HepG2 (cell line): ENCODE results near the gene TYMP. TPM values are rescaled to one million over a fixed set of nuclear protein-coding genes. Genes with fewer than 3 reads are reported as not detected.

Experiments used
- ATAC-seq: fragments of 200-7000 bp; cut with Tn5 transposase; 3 replicates; pipeline ENCODE4 v1.9.1; 2020; ENCODE audit warnings: mild to moderate bottlenecking, moderate library complexity
- BruUV-seq: library from RNA; stranded (reverse); fragments of 400-500 nt; replicated peaks from 2 replicates; lab custom pipeline; 2021; lab: Mats Ljungman, UMichigan
- CTCF ChIA-PET: fragments of 300-600 bp; formaldehyde crosslinking; extraction: SDS; loops from one replicate; lab custom pipeline; 2021; ENCODE audit warnings: low total read pairs, inconsistent platforms, low intra/inter-chr PET ratio; lab: Yijun Ruan, JAX
- POLR2A ChIA-PET: fragments of 350-600 bp; sonication (Branson Sonifier 250); formaldehyde crosslinking; loops from one replicate; lab custom pipeline; 2020; ENCODE audit warnings: antibody characterized with exemption, inconsistent platforms; lab: Yijun Ruan, JAX
- DNase-seq: peaks from one replicate; pipeline ENCODE4 v3.0.0-alpha.2; 2015; ENCODE audit warnings: low spot score
- FAIRE-seq: peaks from 3 replicates; lab custom pipeline; 2011; peaks lifted over from hg19 to GRCh38; lab: Jason Lieb, UNC
- H2AFZ ChIP-seq: one replicate; pipeline ENCODE4 v1.6.1; 2011; ENCODE audit warnings: low read length, inconsistent platforms
- H3K27ac ChIP-seq: fragments of 300-600 bp; 3 replicates; pipeline ENCODE4 v1.8.0; 2011; ENCODE audit warnings: mixed run types, mild to moderate bottlenecking, mixed read lengths, low read length, inconsistent platforms; ENCODE audit not compliant: insufficient read depth; ENCODE audit errors: extremely low read length
- H3K27me3 ChIP-seq, 2 experiments: fragments of 200-600 bp in 1 of 2; 2 replicates in 1 of 2; 3 replicates in 1 of 2; pipeline versions ENCODE4 v1.6.0 to v1.8.0; 2011; ENCODE audit warnings: low read length in 2 of 2, mild to moderate bottlenecking in 2 of 2, moderate library complexity in 2 of 2, inconsistent platforms in 1 of 2; ENCODE audit not compliant: insufficient read depth in 2 of 2, control insufficient read depth in 1 of 2
- H3K36me3 ChIP-seq, 2 experiments: fragments of 200-600 bp in 1 of 2; replicated peaks in 1 of 2; 2 replicates in 1 of 2; 3 replicates in 1 of 2; pipeline versions ENCODE4 v1.5.1 to v1.8.0; 2011; ENCODE audit warnings: low read length in 2 of 2, inconsistent platforms in 1 of 2; ENCODE audit not compliant: insufficient read depth in 2 of 2, control insufficient read depth in 1 of 2
- H3K4me1 ChIP-seq: 2 replicates; pipeline ENCODE4 v1.5.1; 2012; ENCODE audit warnings: low read length, inconsistent platforms; ENCODE audit not compliant: insufficient read depth
- H3K4me2 ChIP-seq: 2 replicates; pipeline ENCODE4 v1.6.0; 2011; ENCODE audit warnings: low read depth, low read length, inconsistent platforms
- H3K4me3 ChIP-seq, 3 experiments: fragments of 200-600 bp in 1 of 3; sonication (generic), shearing (Covaris generic) in 1 of 3; replicated peaks in 1 of 3; 2 replicates each; pipeline ENCODE4 v1.5.1; 2011 to 2016; ENCODE audit warnings: low read length in 3 of 3, inconsistent platforms in 2 of 3, low read depth in 2 of 3, mild to moderate bottlenecking in 2 of 3, control low read depth in 1 of 3, mixed read lengths in 1 of 3; ENCODE audit not compliant: insufficient read depth in 1 of 3
- H3K79me2 ChIP-seq: one replicate; pipeline ENCODE4 v1.6.1; 2011; ENCODE audit warnings: low read length, inconsistent platforms; ENCODE audit not compliant: insufficient read depth
- H3K9ac ChIP-seq: 2 replicates; pipeline ENCODE4 v1.6.0; 2011; ENCODE audit warnings: mild to moderate bottlenecking, low read depth, low read length, inconsistent platforms; ENCODE audit not compliant: insufficient read depth
- H3K9me3 ChIP-seq: 2 replicates; pipeline ENCODE4 v1.5.1; 2012; ENCODE audit warnings: mild to moderate bottlenecking, low read length
- H4K20me1 ChIP-seq: 2 replicates; pipeline ENCODE4 v1.6.0; 2011; ENCODE audit warnings: inconsistent platforms, mild to moderate bottlenecking, low read length, moderate library complexity; ENCODE audit not compliant: insufficient read depth
- HNRNPK ChIP-seq: fragments of 200-400 bp; formaldehyde crosslinking; IDR thresholded peaks from 2 replicates; pipeline ENCODE4 v1.6.1; 2018; ENCODE audit warnings: low read length, low read depth, moderate library complexity, mild to moderate bottlenecking; ENCODE audit not compliant: poor library complexity, severe bottlenecking
- ZBTB33 ChIP-seq: sonication (generic); formaldehyde crosslinking; IDR thresholded peaks from 2 replicates; pipeline ENCODE4 v1.4.0; 2020; ENCODE audit warnings: missing genetic modification reagents
- ZNF687 ChIP-seq: sonication (generic); formaldehyde crosslinking; IDR thresholded peaks from 2 replicates; pipeline ENCODE4 v1.5.1; 2020; ENCODE audit warnings: mild to moderate bottlenecking, missing genetic modification reagents, moderate library complexity
- WGBS: methylation state at CpG from one replicate; pipeline ENCODE4 v1.1.6; 2017; ENCODE audit warnings: low lambda C conversion rate; 5-methylcytosine and 5-hydroxymethylcytosine counted together
- in situ Hi-C: cut with HindIII; loops from 2 replicates; pipeline ENCODE4 v1.10.0; 2017; ENCODE audit warnings: low pct_unique_long_range_greater_than_20kb; ENCODE audit not compliant: extremely low pct_ligation_motif_present
- intact Hi-C: fragments of 100-400 bp; cut with micrococcal nuclease; formaldehyde crosslinking; loops from one replicate; pipeline ENCODE4 v1.10.0; 2022; ENCODE audit not compliant: unreplicated experiment
- polyA plus RNA-seq, 8 experiments: library from polyadenylated mRNA; depleted of rRNA in 3 of 8; stranded (reverse) in 7 of 8; unstranded in 1 of 8; fragments of >200 nt; fragmentation: Illumina TruSeq in 4 of 8; extraction: Trizol in 4 of 8; gene quantifications; 2 replicates each; pipeline versions ENCODE4 v1.2.1 to v1.2.3, GENCODE V29; 2011 to 2016; ENCODE audit warnings: low read depth in 4 of 8, missing spikeins in 1 of 8, mixed read lengths in 1 of 8; ENCODE audit not compliant: insufficient read depth in 1 of 8
- total RNA-seq, 5 experiments: library from RNA; depleted of rRNA; stranded (reverse); fragments of >200 nt; fragmentation: Illumina TruSeq; extraction: Trizol; gene quantifications; 2 replicates each; pipeline ENCODE4 v1.2.3, GENCODE V29; 2016; ENCODE audit warnings: low read depth in 1 of 5

The TYMP gene
- total and polyA plus RNA-seq, 2 of the 13 experiments (the other 11 are each of a cell fraction or from before 2014, with no cell fraction given): 3.9 to 4.3 TPM

GRCh38 chr22:50547263-50547985, 17.6 kb upstream of the TYMP start:
- CTCF ChIA-PET: no interaction called here
- WGBS: 33% methylated on average over 9 of the region's 35 CpGs
- peak; percentile 16; the same call in 1 of the 2 replicates for TF ChIP-seq ZNF687 (CRISPR knock-in tag)
- no peak for TF ChIP-seq ZBTB33
- TF ChIP-seq HNRNPK: peak; percentile 42
- ATAC-seq: peak; percentile 12
- H4K20me1 ChIP-seq: no peaks in the 10 kb centered on the region
- peaks cover 22% of the 10 kb centered on the region for H3K4me1 ChIP-seq
- intact Hi-C loops (no loop called here), in situ Hi-C loops (no loop called here)
- H3K79me2 ChIP-seq: no peaks in the 10 kb centered on the region
- FAIRE-seq: no peak
- H3K36me3 ChIP-seq: no peaks in the 10 kb centered on the region
- peak overlapping the region in 2 of 3 experiments; percentile 16 to 48; a peak in 2 of 6 replicates for H3K4me3 ChIP-seq
- peak overlapping the region; percentile 36; the same call in 1 of the 2 replicates for H3K4me2 ChIP-seq
- H3K9me3 ChIP-seq: no peaks in the 10 kb centered on the region
- no peak for DNase-seq
- POLR2A ChIA-PET: interaction anchor here (0.9 to 4.2 kb wide), 7 partner anchors 8 to 40 kb away, joined by 3 to 34 read pairs (median 4); partner anchors contain the start of genes LMF2, NCAPH2, SCO2 and SYCE3
- no peak overlapping the region for H2AFZ ChIP-seq
- peaks cover 3 to 30% of the 10 kb centered on the region in 2 experiments for H3K27me3 ChIP-seq
- H3K27ac ChIP-seq: no peak overlapping the region
- no TSS peak for BruUV-seq
- no peak overlapping the region for H3K9ac ChIP-seq
